Endothelial cell of umbilical vein (primary cell): ENCODE results near the gene SIRT2.

Source experiments
- CTCF ChIP-seq, 2 donors: IDR thresholded peaks; 1 replicate in 1 of 2; 2 replicates in 1 of 2; pipeline ENCODE4 v1.5.1; 2011; ENCODE audit warnings: low read length in 2 of 2, mild to moderate bottlenecking in 2 of 2, moderate library complexity in 2 of 2, control low read depth in 1 of 2, inconsistent platforms in 1 of 2, low read depth in 1 of 2; ENCODE audit not compliant: insufficient read depth in 1 of 2; ENCODE audit errors: extremely low read depth in 1 of 2
- EZH2 ChIP-seq: IDR thresholded peaks from 2 replicates; pipeline ENCODE4 v1.6.1; 2012; ENCODE audit warnings: borderline replicate concordance, low read depth, mild to moderate bottlenecking, moderate library complexity, low read length, inconsistent platforms; ENCODE audit not compliant: severe bottlenecking
- GATA2 ChIP-seq: IDR thresholded peaks from 2 replicates; pipeline ENCODE4 v1.7.0; 2011; ENCODE audit warnings: low read depth, mild to moderate bottlenecking, moderate library complexity, mixed read lengths, low read length; ENCODE audit not compliant: insufficient read length, insufficient read depth
- MAX ChIP-seq: IDR thresholded peaks from 2 replicates; pipeline ENCODE4 v1.6.1; 2011; ENCODE audit not compliant: insufficient read depth, insufficient read length
- POLR2A ChIP-seq: IDR thresholded peaks from 2 replicates; pipeline ENCODE4 v1.6.1; 2012; ENCODE audit warnings: low read depth, mild to moderate bottlenecking, control low read depth, low read length
- POLR2AphosphoS5 ChIP-seq: IDR thresholded peaks from 2 replicates; pipeline ENCODE4 v1.6.1; 2012; ENCODE audit warnings: low read depth, mild to moderate bottlenecking, control low read depth, low read length, moderate library complexity; ENCODE audit not compliant: insufficient read depth

GRCh38 chr19:38946229-38947010 lies 47.0 kb upstream of the SIRT2 start:
- TF ChIP-seq POLR2A: no peak
- no peak for TF ChIP-seq MAX
- no peak for TF ChIP-seq EZH2
- TF ChIP-seq GATA2: no peak
- TF ChIP-seq CTCF (IDR thresholded peaks at IDR 0.05; ENCODE audit: extremely low read depth in 1 of 2, insufficient read depth in 1 of 2, low read depth in 1 of 2, low read length in 2 of 2): no peak
- no peak for TF ChIP-seq POLR2AphosphoS5
